Fibroblast of villous mesenchyme (primary cell): ENCODE measurements around the gene SHROOM3. TPM values are rescaled to one million over a fixed set of nuclear protein-coding genes. Genes with fewer than 3 reads are reported as not detected.

Source experiments
- DNase-seq: peaks from one replicate; pipeline ENCODE4 v3.0.0-alpha.2; 2010; ENCODE audit warnings: low read depth
- H3K4me3 ChIP-seq: 2 replicates; pipeline ENCODE4 v1.5.1; 2011; ENCODE audit warnings: low read depth, mild to moderate bottlenecking, low read length
- CTCF ChIP-seq: IDR thresholded peaks from 2 replicates; pipeline ENCODE4 v1.5.1; 2012; ENCODE audit warnings: low read depth, mild to moderate bottlenecking, low read length; ENCODE audit not compliant: insufficient read depth
- total RNA-seq: library from RNA; depleted of rRNA; stranded (reverse); fragments of >200 nt; gene quantifications from 2 replicates; pipeline ENCODE4 v1.2.3, GENCODE V29; 2012

Gene SHROOM3
- total RNA-seq, 1 donor: 27.6 TPM

- H3K4me3 ChIP-seq: no peak overlapping the region
- DNase-seq: no peak
- no peak for TF ChIP-seq CTCF
Measured at GRCh38 chr4:76623217-76624045, 188.4 kb downstream of the SHROOM3 start.

- no peak overlapping the region for H3K4me3 ChIP-seq
- TF ChIP-seq CTCF: no peak
Measured at GRCh38 chr4:76624241-76624681, 189.2 kb downstream of the SHROOM3 start.

GRCh38 chr4:76624931-76625715 is 190.1 kb downstream of the SHROOM3 start:
- no peak for TF ChIP-seq CTCF
- H3K4me3 ChIP-seq: no peak overlapping the region
- no peak for DNase-seq

More at GRCh38 chr4:76624241-76624681, 189.2 kb downstream of the SHROOM3 start:
- DNase-seq: peak; percentile 96

GRCh38 chr4:76626686-76627465 is 191.8 kb downstream of the SHROOM3 start:
- peak; percentile 47 for DNase-seq
- H3K4me3 ChIP-seq: no peak overlapping the region
- TF ChIP-seq CTCF: peak; percentile 64

DNA sequence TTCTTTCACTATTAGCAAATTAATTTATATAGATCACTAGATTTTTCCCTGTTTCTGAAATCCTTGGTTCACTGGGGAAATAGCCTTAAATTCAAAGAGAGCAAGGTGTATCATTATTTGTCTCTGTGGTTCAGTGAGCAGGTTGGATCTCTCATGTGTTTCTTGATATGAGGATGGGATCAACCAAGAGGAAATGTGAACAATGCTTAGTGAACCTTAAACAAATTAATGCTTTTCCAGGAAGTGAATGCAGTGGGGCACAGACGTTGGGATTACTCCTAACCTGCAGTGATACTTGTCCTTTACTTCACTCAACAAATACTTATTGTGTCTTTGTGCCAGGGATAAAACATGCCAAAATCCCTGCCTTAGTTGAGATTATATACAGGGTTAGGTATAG is 193.2 kb downstream of the SHROOM3 start:
- no peak for TF ChIP-seq CTCF
- no peak for DNase-seq
- no peak overlapping the region for H3K4me3 ChIP-seq

GRCh38 chr4:76630741-76631140 is 195.7 kb downstream of the SHROOM3 start:
- H3K4me3 ChIP-seq: no peak overlapping the region
- DNase-seq: no peak
- no peak for TF ChIP-seq CTCF
